GM23338 (cell line): Measurements from ENCODE around the gene PRC1.
"Not testable (repeated sequence)": the region's sequence is repeated elsewhere in the genome, so short reads cannot be mapped to it uniquely, and the experiment has no call there.

ENCODE experiments used
- EZH2 ChIP-seq: fragments of 200-600 bp; sonication (generic); IDR thresholded peaks from one replicate; pipeline ENCODE4 v1.8.0; 2017; ENCODE audit warnings: antibody characterized with exemption, mild to moderate bottlenecking, low read depth; ENCODE audit not compliant: unreplicated experiment
- EZH2phosphoT487 ChIP-seq: fragments of 200-600 bp; sonication (generic); IDR thresholded peaks from one replicate; pipeline ENCODE4 v1.8.1; 2018; ENCODE audit warnings: antibody characterized with exemption; ENCODE audit not compliant: unreplicated experiment
- JUNB ChIP-seq: IDR thresholded peaks from one replicate; pipeline ENCODE4 v1.6.1; 2016; ENCODE audit warnings: antibody characterized with exemption; ENCODE audit not compliant: unreplicated experiment
- NANOG ChIP-seq: IDR thresholded peaks from 2 replicates; pipeline ENCODE4 v1.6.1; 2016; ENCODE audit warnings: antibody characterized with exemption, borderline replicate concordance
- POLR2AphosphoS5 ChIP-seq: IDR thresholded peaks from 2 replicates; pipeline ENCODE4 v1.6.1; 2016; ENCODE audit warnings: antibody characterized with exemption, low read depth
- TF ChIP-seq, protein P1 (sequence below), 2 experiments: fragments of 200-600 bp in 1 of 2; sonication (generic) in 1 of 2; conservative IDR thresholded peaks; 2 replicates each; pipeline versions ENCODE4 v1.5.1 to v1.6.1; 2016 to 2017; ENCODE audit warnings: antibody characterized with exemption in 2 of 2, low read depth in 2 of 2, mild to moderate bottlenecking in 2 of 2, moderate library complexity in 1 of 2
- TF ChIP-seq, protein P2 (sequence below): IDR thresholded peaks from one replicate; pipeline ENCODE4 v1.6.1; 2018; ENCODE audit warnings: antibody characterized with exemption; ENCODE audit not compliant: unreplicated experiment
- TF ChIP-seq, protein P3 (sequence below): IDR thresholded peaks from 2 replicates; pipeline ENCODE4 v1.6.1; 2016; ENCODE audit warnings: antibody characterized with exemption

DNA sequence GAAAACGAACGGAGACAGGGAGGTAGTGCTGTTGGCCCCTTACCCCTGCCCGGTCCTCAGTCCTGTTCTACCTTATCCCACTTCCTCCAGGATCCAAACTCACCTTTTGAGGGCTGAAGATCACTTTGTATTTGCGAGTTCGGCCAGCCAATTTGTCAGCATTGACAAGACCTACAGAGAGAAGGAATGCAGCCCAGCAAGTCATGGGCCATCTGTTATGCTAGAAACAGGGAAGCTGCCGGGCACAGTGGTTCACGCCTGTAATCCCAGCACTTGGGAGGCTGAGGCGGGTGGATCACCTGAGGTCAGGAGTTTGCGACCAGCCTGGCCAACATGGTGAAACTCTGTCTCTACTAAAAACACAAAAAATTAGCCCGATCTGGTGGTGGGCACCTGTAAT is 19.4 kb upstream of the PRC1 start:
- TF ChIP-seq POLR2AphosphoS5, EZH2phosphoT487, JUNB, EZH2, NANOG: not testable (repeated sequence)
- TF ChIP-seq, protein P1, sequence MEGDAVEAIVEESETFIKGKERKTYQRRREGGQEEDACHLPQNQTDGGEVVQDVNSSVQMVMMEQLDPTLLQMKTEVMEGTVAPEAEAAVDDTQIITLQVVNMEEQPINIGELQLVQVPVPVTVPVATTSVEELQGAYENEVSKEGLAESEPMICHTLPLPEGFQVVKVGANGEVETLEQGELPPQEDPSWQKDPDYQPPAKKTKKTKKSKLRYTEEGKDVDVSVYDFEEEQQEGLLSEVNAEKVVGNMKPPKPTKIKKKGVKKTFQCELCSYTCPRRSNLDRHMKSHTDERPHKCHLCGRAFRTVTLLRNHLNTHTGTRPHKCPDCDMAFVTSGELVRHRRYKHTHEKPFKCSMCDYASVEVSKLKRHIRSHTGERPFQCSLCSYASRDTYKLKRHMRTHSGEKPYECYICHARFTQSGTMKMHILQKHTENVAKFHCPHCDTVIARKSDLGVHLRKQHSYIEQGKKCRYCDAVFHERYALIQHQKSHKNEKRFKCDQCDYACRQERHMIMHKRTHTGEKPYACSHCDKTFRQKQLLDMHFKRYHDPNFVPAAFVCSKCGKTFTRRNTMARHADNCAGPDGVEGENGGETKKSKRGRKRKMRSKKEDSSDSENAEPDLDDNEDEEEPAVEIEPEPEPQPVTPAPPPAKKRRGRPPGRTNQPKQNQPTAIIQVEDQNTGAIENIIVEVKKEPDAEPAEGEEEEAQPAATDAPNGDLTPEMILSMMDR (conservative IDR thresholded peaks at IDR 0.05; ENCODE audit: low read depth in 2 of 2): not testable (repeated sequence)
- TF ChIP-seq, protein P2, sequence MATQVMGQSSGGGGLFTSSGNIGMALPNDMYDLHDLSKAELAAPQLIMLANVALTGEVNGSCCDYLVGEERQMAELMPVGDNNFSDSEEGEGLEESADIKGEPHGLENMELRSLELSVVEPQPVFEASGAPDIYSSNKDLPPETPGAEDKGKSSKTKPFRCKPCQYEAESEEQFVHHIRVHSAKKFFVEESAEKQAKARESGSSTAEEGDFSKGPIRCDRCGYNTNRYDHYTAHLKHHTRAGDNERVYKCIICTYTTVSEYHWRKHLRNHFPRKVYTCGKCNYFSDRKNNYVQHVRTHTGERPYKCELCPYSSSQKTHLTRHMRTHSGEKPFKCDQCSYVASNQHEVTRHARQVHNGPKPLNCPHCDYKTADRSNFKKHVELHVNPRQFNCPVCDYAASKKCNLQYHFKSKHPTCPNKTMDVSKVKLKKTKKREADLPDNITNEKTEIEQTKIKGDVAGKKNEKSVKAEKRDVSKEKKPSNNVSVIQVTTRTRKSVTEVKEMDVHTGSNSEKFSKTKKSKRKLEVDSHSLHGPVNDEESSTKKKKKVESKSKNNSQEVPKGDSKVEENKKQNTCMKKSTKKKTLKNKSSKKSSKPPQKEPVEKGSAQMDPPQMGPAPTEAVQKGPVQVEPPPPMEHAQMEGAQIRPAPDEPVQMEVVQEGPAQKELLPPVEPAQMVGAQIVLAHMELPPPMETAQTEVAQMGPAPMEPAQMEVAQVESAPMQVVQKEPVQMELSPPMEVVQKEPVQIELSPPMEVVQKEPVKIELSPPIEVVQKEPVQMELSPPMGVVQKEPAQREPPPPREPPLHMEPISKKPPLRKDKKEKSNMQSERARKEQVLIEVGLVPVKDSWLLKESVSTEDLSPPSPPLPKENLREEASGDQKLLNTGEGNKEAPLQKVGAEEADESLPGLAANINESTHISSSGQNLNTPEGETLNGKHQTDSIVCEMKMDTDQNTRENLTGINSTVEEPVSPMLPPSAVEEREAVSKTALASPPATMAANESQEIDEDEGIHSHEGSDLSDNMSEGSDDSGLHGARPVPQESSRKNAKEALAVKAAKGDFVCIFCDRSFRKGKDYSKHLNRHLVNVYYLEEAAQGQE: not testable (repeated sequence)
- TF ChIP-seq, protein P3, sequence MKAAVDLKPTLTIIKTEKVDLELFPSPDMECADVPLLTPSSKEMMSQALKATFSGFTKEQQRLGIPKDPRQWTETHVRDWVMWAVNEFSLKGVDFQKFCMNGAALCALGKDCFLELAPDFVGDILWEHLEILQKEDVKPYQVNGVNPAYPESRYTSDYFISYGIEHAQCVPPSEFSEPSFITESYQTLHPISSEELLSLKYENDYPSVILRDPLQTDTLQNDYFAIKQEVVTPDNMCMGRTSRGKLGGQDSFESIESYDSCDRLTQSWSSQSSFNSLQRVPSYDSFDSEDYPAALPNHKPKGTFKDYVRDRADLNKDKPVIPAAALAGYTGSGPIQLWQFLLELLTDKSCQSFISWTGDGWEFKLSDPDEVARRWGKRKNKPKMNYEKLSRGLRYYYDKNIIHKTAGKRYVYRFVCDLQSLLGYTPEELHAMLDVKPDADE: not testable (repeated sequence)
